Body of pancreas (tissue), 4 donors: ENCODE measurements around the gene SUZ12. TPM values are rescaled to one million over a fixed set of nuclear protein-coding genes. Genes with fewer than 3 reads are reported as not detected.
"Not testable (repeated sequence)": the region's sequence is repeated elsewhere in the genome, so short reads cannot be mapped to it uniquely, and the experiment has no call there.

Experiments used
- ATAC-seq: fragments of 150-250 bp; one replicate; pipeline ENCODE4 v1.9.1; 2016
- DNase-seq, 4 donors: peaks; one replicate each; pipeline ENCODE4 v3.0.0-alpha.2; 2019
- H3K27ac ChIP-seq, 4 donors: fragments of 200-600 bp; sonication (generic); 1 replicate in 3 of 4; 2 replicates in 1 of 4; pipeline versions ENCODE4 v1.5.1 to v1.6.1; 2016 to 2019; ENCODE audit warnings: mild to moderate bottlenecking in 1 of 4, mixed read lengths in 1 of 4, moderate library complexity in 1 of 4
- H3K27me3 ChIP-seq, 2 donors: fragments of 200-600 bp; sonication (generic); one replicate each; pipeline ENCODE4 v1.6.0; 2016; ENCODE audit warnings: mild to moderate bottlenecking in 1 of 2
- H3K36me3 ChIP-seq, 2 donors: fragments of 200-600 bp; sonication (generic); replicated peaks in 1 of 2; 2 replicates each; pipeline ENCODE4 v1.5.1; 2016; ENCODE audit warnings: low read depth in 2 of 2; ENCODE audit not compliant: insufficient read depth in 1 of 2
- H3K4me1 ChIP-seq: fragments of 200-600 bp; sonication (generic); one replicate; pipeline ENCODE4 v1.6.0; 2016
- H3K4me3 ChIP-seq, 2 donors: fragments of 200-600 bp; sonication (generic); 1 replicate in 1 of 2; 2 replicates in 1 of 2; pipeline ENCODE4 v1.5.1; 2016 to 2019
- H3K9me3 ChIP-seq, 3 donors: fragments of 200-600 bp; sonication (generic); 1 replicate in 2 of 3; 2 replicates in 1 of 3; pipeline ENCODE4 v1.5.1; 2016
- CTCF ChIP-seq, 7 experiments: fragments of 450-650 bp in 4 of 7; fragments of 200-600 bp in 3 of 7; sonication (generic) in 3 of 7; IDR thresholded peaks; one replicate each; pipeline ENCODE4 v1.5.1; 2016 to 2019; ENCODE audit warnings: antibody characterized with exemption in 7 of 7
- POLR2A ChIP-seq, 3 donors: fragments of 450-650 bp; IDR thresholded peaks; one replicate each; pipeline ENCODE4 v1.6.1; 2016; ENCODE audit warnings: antibody characterized with exemption in 3 of 3, mild to moderate bottlenecking in 2 of 3
- WGBS, 2 donors: methylation state at CpG; one replicate each; pipeline ENCODE4 v1.1.5; 2017; 5-methylcytosine and 5-hydroxymethylcytosine counted together
- intact Hi-C: fragments of 100-400 bp; cut with DNase I; formaldehyde crosslinking; loops from one replicate; pipeline ENCODE4 v1.15.1; 2023
- total RNA-seq, 2 donors: library from RNA; depleted of rRNA; stranded (reverse); fragments of >200 nt; gene quantifications; one replicate each; pipeline ENCODE4 v1.1.0, GENCODE V29; 2016

The SUZ12 gene
- total RNA-seq, 2 donors from 2014 or later: 10.1 to 11.2 TPM

- no peak overlapping the region for H3K4me3 ChIP-seq
- no peak for DNase-seq
- no peak for ATAC-seq
- 95 to 97% methylated on average over 3 of the region's 3 CpGs for WGBS, 2 donors
- H3K9me3 ChIP-seq: no peaks in the 10 kb centered on the region
- intact Hi-C loops: no loop called here
- no peak for TF ChIP-seq POLR2A (IDR thresholded peaks at IDR 0.05)
- no peak for TF ChIP-seq CTCF (IDR thresholded peaks at IDR 0.05)
- no peaks in the 10 kb centered on the region for H3K27me3 ChIP-seq
- H3K4me1 ChIP-seq: no peaks in the 10 kb centered on the region
- no peak overlapping the region for H3K27ac ChIP-seq
- peaks cover 2 to 5% of the 10 kb centered on the region in 2 donors for H3K36me3 ChIP-seq
Measured at GRCh38 chr17:31967648-31968047, 30.8 kb downstream of the SUZ12 start.

GRCh38 chr17:31970416-31970815 is 33.6 kb downstream of the SUZ12 start:
- H3K9me3 ChIP-seq, H3K36me3 ChIP-seq, DNase-seq, H3K27me3 ChIP-seq, H3K4me3 ChIP-seq, intact Hi-C loops, H3K4me1 ChIP-seq, H3K27ac ChIP-seq, ATAC-seq: not testable (repeated sequence)
- WGBS, 2 donors: 92 to 95% methylated on average over 4 to 5 of the region's 5 CpGs

- H3K27ac ChIP-seq, H3K4me3 ChIP-seq, H3K36me3 ChIP-seq, ATAC-seq, H3K27me3 ChIP-seq, H3K4me1 ChIP-seq, DNase-seq, intact Hi-C loops, H3K9me3 ChIP-seq: not testable (repeated sequence)
- 96% methylated on average over 14 of the region's 14 CpGs for WGBS, 2 donors
Measured at GRCh38 chr17:31974269-31975071, 37.7 kb downstream of the SUZ12 start.

GRCh38 chr17:31975391-31975790 is 38.6 kb downstream of the SUZ12 start:
- ATAC-seq, H3K36me3 ChIP-seq, H3K27ac ChIP-seq, H3K27me3 ChIP-seq, H3K4me1 ChIP-seq, H3K4me3 ChIP-seq, intact Hi-C loops, DNase-seq, H3K9me3 ChIP-seq: not testable (repeated sequence)
- WGBS, 2 donors: 77 to 80% methylated on average over 5 of the region's 5 CpGs

- WGBS, 2 donors: 95 to 98% methylated on average over 8 of the region's 8 CpGs
- H3K27me3 ChIP-seq, ATAC-seq, H3K9me3 ChIP-seq, DNase-seq, H3K27ac ChIP-seq, H3K4me3 ChIP-seq, H3K4me1 ChIP-seq, intact Hi-C loops: not testable (repeated sequence)
- peaks cover 17 to 42% of the 10 kb centered on the region in 2 donors for H3K36me3 ChIP-seq
Measured at GRCh38 chr17:31991821-31992220, 55.0 kb downstream of the SUZ12 start.

GRCh38 chr17:31997005-31997404 is 60.2 kb downstream of the SUZ12 start:
- ATAC-seq: no peak
- H3K36me3 ChIP-seq: peaks cover 0 to 35% of the 10 kb centered on the region in 2 donors
- no peaks in the 10 kb centered on the region for H3K27me3 ChIP-seq

More at GRCh38 chr17:31997005-31997404, 60.2 kb downstream of the SUZ12 start:
- Histone ChIP-seq H3K4me3 (no peak overlapping the region), H3K9me3 (no peaks in the 10 kb centered on the region), H3K4me1 (no peaks in the 10 kb centered on the region), H3K27ac (no peak overlapping the region)
- WGBS, 2 donors: 91 to 93% methylated on average over 6 of the region's 6 CpGs
- no peak for DNase-seq
- TF ChIP-seq POLR2A (IDR thresholded peaks at IDR 0.05) (no peak), CTCF (IDR thresholded peaks at IDR 0.05) (no peak)
- intact Hi-C loops: no loop called here
